ENCODE data around the gene PACRG. TPM values are rescaled to one million over a fixed set of nuclear protein-coding genes. Genes with fewer than 3 reads are reported as not detected.

The PACRG gene
- total RNA-seq, 1 experiment from 2014 or later: 0.26 TPM

DNA sequence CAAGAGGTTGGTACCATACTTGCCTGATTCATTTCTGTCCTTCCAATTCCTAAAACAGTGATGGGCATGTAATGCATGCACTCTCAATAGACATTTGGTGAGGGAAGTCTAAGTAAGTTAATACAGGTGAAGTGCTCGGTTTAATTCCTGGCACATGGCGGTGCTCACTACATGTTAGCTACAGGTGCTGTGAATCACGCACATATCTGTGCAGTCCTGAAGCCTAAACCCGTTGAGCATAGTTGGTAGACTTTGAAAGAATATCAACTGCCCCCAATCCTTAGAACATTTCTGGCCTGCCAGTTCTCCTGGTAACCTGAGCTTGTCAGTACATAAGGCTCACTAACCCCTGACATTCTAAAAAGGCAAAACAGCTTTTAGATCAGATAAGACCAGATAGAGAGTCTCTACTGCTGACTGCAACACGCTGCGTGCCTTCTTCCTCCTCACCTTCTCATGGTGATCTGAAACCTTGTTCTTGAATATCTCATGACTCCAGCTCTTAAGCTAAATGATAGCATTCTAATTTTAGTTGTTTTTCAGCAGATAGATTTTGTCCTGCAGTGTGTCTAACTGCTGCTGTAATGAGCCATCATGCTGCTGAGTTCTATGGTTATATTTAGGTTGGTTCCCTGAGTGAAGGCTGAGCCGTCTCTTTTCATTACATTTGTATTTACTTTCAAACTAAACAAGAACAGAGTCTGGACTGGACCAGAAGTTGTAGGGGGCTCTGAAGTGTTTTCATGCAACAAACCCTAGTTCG lies 358.3 kb downstream of the PACRG start:
- Histone ChIP-seq H2BK5ac (ENCODE audit: insufficient read length, low read length) (no peak overlapping the region), H3K9ac (ENCODE audit: extremely low read depth, insufficient read length, low read length) (no peak overlapping the region), H3K23me2 (ENCODE audit: insufficient read length, low read depth, low read length, poor library complexity, severe bottlenecking) (no peaks in the 10 kb centered on the region), H2BK20ac (ENCODE audit: low read depth, low read length, poor library complexity, severe bottlenecking) (no peak overlapping the region), H3K14ac (ENCODE audit: insufficient read depth, low read length) (no peak overlapping the region), H3K9me3 (ENCODE audit: control insufficient read depth, low read depth, low read length) (no peaks in the 10 kb centered on the region), H3K79me1 (ENCODE audit: insufficient read depth, low read depth, low read length, poor library complexity, severe bottlenecking) (no peaks in the 10 kb centered on the region), H4K5ac (ENCODE audit: insufficient read length, low read depth, low read length) (no peak overlapping the region), H3K27me3 (ENCODE audit: insufficient read depth, low read length) (no peaks in the 10 kb centered on the region), H4K91ac (ENCODE audit: insufficient read length, low read depth, low read length) (no peak overlapping the region), H3K4me2 (ENCODE audit: insufficient read depth, insufficient read length, low read length) (no peak overlapping the region), H3K23ac (ENCODE audit: insufficient read length, low read depth, low read length) (no peak overlapping the region), H3T11ph (ENCODE audit: low read length) (no peak overlapping the region), H2BK120ac (ENCODE audit: low read depth, low read length, poor library complexity, severe bottlenecking) (no peak overlapping the region), H3K18ac (ENCODE audit: insufficient read length, low read depth, low read length) (no peak overlapping the region), H3K4ac (ENCODE audit: low read depth, low read length) (no peak overlapping the region), H3K79me2 (ENCODE audit: insufficient read depth, low read length) (no peaks in the 10 kb centered on the region), H4K20me1 (ENCODE audit: control insufficient read depth, insufficient read depth, insufficient read length) (no peaks in the 10 kb centered on the region), H2BK15ac (ENCODE audit: low read depth, low read length) (no peak overlapping the region), H2AK5ac (ENCODE audit: insufficient read length, low read length) (no peak overlapping the region), H3K27ac (ENCODE audit: insufficient read length, low read depth, low read length) (no peak overlapping the region), H2BK12ac (ENCODE audit: insufficient read length, low read depth, low read length) (no peak overlapping the region), H3K56ac (ENCODE audit: insufficient read length, low read depth, low read length) (no peak overlapping the region), H3K4me1 (ENCODE audit: insufficient read depth, low read length) (peaks cover 2% of the 10 kb centered on the region; the same call in 1 of the 2 replicates), H4K8ac (replicated peaks; ENCODE audit: insufficient read length, low read depth, low read length) (no peak overlapping the region), H2AFZ (ENCODE audit: low read length) (no peak overlapping the region)
- peaks cover 12% of the 10 kb centered on the region for H3K27me3 Mint-ChIP-seq (ENCODE audit: low read depth)
- H3K4me1 Mint-ChIP-seq: peaks cover 40 to 47% of the 10 kb centered on the region in 2 experiments
- H3K4me3 Mint-ChIP-seq: no peak overlapping the region
- TF ChIP-seq, protein P1, sequence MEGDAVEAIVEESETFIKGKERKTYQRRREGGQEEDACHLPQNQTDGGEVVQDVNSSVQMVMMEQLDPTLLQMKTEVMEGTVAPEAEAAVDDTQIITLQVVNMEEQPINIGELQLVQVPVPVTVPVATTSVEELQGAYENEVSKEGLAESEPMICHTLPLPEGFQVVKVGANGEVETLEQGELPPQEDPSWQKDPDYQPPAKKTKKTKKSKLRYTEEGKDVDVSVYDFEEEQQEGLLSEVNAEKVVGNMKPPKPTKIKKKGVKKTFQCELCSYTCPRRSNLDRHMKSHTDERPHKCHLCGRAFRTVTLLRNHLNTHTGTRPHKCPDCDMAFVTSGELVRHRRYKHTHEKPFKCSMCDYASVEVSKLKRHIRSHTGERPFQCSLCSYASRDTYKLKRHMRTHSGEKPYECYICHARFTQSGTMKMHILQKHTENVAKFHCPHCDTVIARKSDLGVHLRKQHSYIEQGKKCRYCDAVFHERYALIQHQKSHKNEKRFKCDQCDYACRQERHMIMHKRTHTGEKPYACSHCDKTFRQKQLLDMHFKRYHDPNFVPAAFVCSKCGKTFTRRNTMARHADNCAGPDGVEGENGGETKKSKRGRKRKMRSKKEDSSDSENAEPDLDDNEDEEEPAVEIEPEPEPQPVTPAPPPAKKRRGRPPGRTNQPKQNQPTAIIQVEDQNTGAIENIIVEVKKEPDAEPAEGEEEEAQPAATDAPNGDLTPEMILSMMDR (conservative IDR thresholded peaks at IDR 0.05): no peak
- no peak for DNase-seq
- H3K36me3 Mint-ChIP-seq (ENCODE audit: insufficient read depth in 1 of 3, low read depth in 3 of 3): peaks cover 5 to 11% (median 10%) of the 10 kb centered on the region in 3 experiments; a peak in 5 of 7 replicates
- H3K9me3 Mint-ChIP-seq: peaks cover 5 to 7% of the 10 kb centered on the region in 2 experiments; a peak in 3 of 5 replicates
- no peak overlapping the region; a peak in 1 of 7 replicates for H3K27ac Mint-ChIP-seq
- WGBS (ENCODE audit: extremely low coverage, insufficient read length, low lambda C conversion rate): no CpG with 5 or more reads among the region's 8 CpGs
